Ovary (tissue), 9 donors: Measurements from ENCODE around the gene WDR90. TPM values are rescaled to one million over a fixed set of nuclear protein-coding genes. Genes with fewer than 3 reads are reported as not detected.

Experiments used
- DNase-seq, 5 donors: peaks; one replicate each; pipeline ENCODE4 v3.0.0-alpha.2; 2019 to 2020
- H3K27ac ChIP-seq, 2 donors: fragments of 200-600 bp; one replicate each; pipeline versions ENCODE4 v1.5.1 to v1.8.0; 2019 to 2022
- H3K27me3 ChIP-seq: fragments of 200-600 bp; one replicate; pipeline ENCODE4 v1.8.0; 2022
- H3K36me3 ChIP-seq: fragments of 200-600 bp; sonication (generic); one replicate; pipeline ENCODE4 v1.5.1; 2019
- H3K4me1 ChIP-seq: one replicate; pipeline ENCODE4 v1.8.1; 2013; ENCODE audit warnings: mild to moderate bottlenecking, moderate library complexity; ENCODE audit not compliant: insufficient read depth
- H3K4me3 ChIP-seq: fragments of 200-600 bp; sonication (generic); one replicate; pipeline ENCODE4 v1.5.1; 2017
- H3K9me3 ChIP-seq, 2 donors: fragments of 200-600 bp in 1 of 2; sonication (generic) in 1 of 2; one replicate each; pipeline versions ENCODE4 v1.5.1 to v1.8.1; 2013 to 2019; ENCODE audit warnings: mild to moderate bottlenecking in 1 of 2, moderate library complexity in 1 of 2
- CTCF ChIP-seq, 3 donors: fragments of 450-650 bp in 2 of 3; fragments of 200-600 bp in 1 of 3; IDR thresholded peaks; one replicate each; pipeline versions ENCODE4 v1.5.1 to v1.8.0; 2016 to 2022; ENCODE audit warnings: antibody characterized with exemption in 3 of 3, mild to moderate bottlenecking in 1 of 3
- EP300 ChIP-seq: sonication (generic); formaldehyde crosslinking; IDR thresholded peaks from one replicate; pipeline ENCODE4 v1.6.1; 2017; ENCODE audit warnings: antibody characterized with exemption
- POLR2A ChIP-seq: fragments of 450-650 bp; IDR thresholded peaks from one replicate; pipeline ENCODE4 v1.6.1; 2017; ENCODE audit warnings: antibody characterized with exemption, mild to moderate bottlenecking, moderate library complexity
- WGBS, 3 donors: extraction: QIAGEN DNeasy Blood & Tissue Kit in 1 of 3; methylation state at CpG; one replicate each; pipeline versions ENCODE4 v1.1.5 to v1.1.7; 2013 to 2017; 5-methylcytosine and 5-hydroxymethylcytosine counted together
- intact Hi-C, 4 donors: fragments of 100-400 bp; cut with DNase I; formaldehyde crosslinking; loops; one replicate each; pipeline versions ENCODE4 v1.11.0 to v1.15.1; 2022 to 2023
- polyA plus RNA-seq, 2 donors: library from polyadenylated mRNA; stranded (reverse); fragments of 200-250 nt in 1 of 2; fragments of 350-450 nt in 1 of 2; fragmentation: Illumina TruSeq in 1 of 2; extraction: RNeasy Lipid Tissue Mini Kit (QIAGEN cat#74804) in 1 of 2; gene quantifications; one replicate each; pipeline ENCODE4 v1.2.3, GENCODE V29; 2013 to 2014
- total RNA-seq, 7 donors: library from RNA; depleted of rRNA in 2 of 7; stranded (reverse); fragments of >200 nt in 2 of 7; fragmentation: NEBNext Ultra II Directional in 3 of 7; extraction: Animal tissue kit (Norgen Biotek cat#: 25700) in 3 of 7; gene quantifications; one replicate each; pipeline versions ENCODE4 v1.1.0 to v1.2.4, GENCODE V29; 2016 to 2023
- donor health status: DM: no; HTN: no; CAD: no; lungs with moderate emphysema.
- donor health status: DM: no; HTN: no; CAD: no.
- donor health status: Bipolar disorder and iron deficiency.
- donor health status: DM: yes; HTN: yes; CAD: no.
- donor health status: DM: no; HTN: no; CAD: no.
- donor health status: DM: yes; HTN: yes; CAD: no.

WDR90 gene
- total and polyA plus RNA-seq, 9 donors, result 1.4 to 58.2 (median 37.1) TPM

- Histone ChIP-seq H3K27ac (no peak overlapping the region), H3K9me3 (no peaks in the 10 kb centered on the region), H3K27me3 (no peaks in the 10 kb centered on the region), H3K36me3 (no peaks in the 10 kb centered on the region), H3K4me3 (no peak overlapping the region), H3K4me1 (no peaks in the 10 kb centered on the region)
- DNase-seq, result no peak
- TF ChIP-seq EP300 (no peak), POLR2A (no peak), CTCF (IDR thresholded peaks at IDR 0.05) (no peak)
- WGBS, 3 donors, result 85 to 89% (median 87%) methylated on average over 10 of the region's 10 CpGs
- intact Hi-C loops, result no loop called here
Measured at GRCh38 chr16:608019-608418, 41.1 kb upstream of the WDR90 start.

GRCh38 chr16:609316-609715 is 39.8 kb upstream of the WDR90 start:
- Histone ChIP-seq H3K4me3 (no peak overlapping the region), H3K4me1 (no peaks in the 10 kb centered on the region), H3K27ac (no peak overlapping the region), H3K9me3 (no peaks in the 10 kb centered on the region), H3K27me3 (no peaks in the 10 kb centered on the region), H3K36me3 (no peaks in the 10 kb centered on the region)
- DNase-seq, result no peak
- intact Hi-C loops, result no loop called here
- TF ChIP-seq POLR2A (no peak), EP300 (no peak), CTCF (IDR thresholded peaks at IDR 0.05) (no peak)
- 87 to 90% (median 88%) methylated on average over 13 of the region's 13 CpGs for WGBS, 3 donors

DNA sequence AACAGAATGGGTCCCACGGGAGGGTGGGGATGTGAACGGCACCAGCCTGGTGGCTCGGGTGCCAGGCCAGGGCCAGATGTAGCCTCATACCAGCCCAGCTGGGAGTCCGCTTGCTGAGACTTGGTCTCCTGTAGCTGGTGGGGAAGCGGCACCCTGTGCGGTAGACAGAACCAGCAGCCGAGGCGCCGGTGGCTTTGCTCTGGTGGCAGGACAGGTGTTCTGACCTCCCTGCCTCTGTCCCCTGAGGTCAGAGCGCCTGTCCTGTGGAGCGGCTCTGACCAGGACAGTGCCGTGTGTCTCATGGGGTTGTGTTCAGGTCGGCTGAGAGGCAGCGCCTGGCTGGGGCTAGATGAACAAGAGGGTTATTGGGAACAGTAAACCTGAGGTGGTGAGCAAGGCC is 39.2 kb upstream of the WDR90 start:
- no peak for TF ChIP-seq CTCF (IDR thresholded peaks at IDR 0.05)
- TF ChIP-seq POLR2A, result no peak
- TF ChIP-seq EP300, result no peak
- no peaks in the 10 kb centered on the region for H3K9me3 ChIP-seq

GRCh38 chr16:610513-611381 is 38.4 kb upstream of the WDR90 start:
- no peak overlapping the region for H3K4me3 ChIP-seq
- TF ChIP-seq POLR2A, result no peak
- TF ChIP-seq CTCF (IDR thresholded peaks at IDR 0.05), result peak in 2 of 3 donors; percentile 32 to 38
- no peaks in the 10 kb centered on the region for H3K36me3 ChIP-seq
- no peaks in the 10 kb centered on the region for H3K27me3 ChIP-seq
- no peak overlapping the region for H3K27ac ChIP-seq
- DNase-seq, result peak in 4 of 5 donors; percentile 47 to 65 (median 50)
- intact Hi-C loops, result no loop called here
- H3K9me3 ChIP-seq, result no peaks in the 10 kb centered on the region
- 71 to 76% (median 73%) methylated on average over 27 to 28 of the region's 28 CpGs for WGBS, 3 donors
- H3K4me1 ChIP-seq, result no peaks in the 10 kb centered on the region

More for the DNA sequence above, 39.2 kb upstream of the WDR90 start:
- DNase-seq, result no peak
- intact Hi-C loops, result no loop called here
- Histone ChIP-seq H3K4me1 (no peaks in the 10 kb centered on the region), H3K27me3 (no peaks in the 10 kb centered on the region), H3K36me3 (no peaks in the 10 kb centered on the region), H3K27ac (no peak overlapping the region), H3K4me3 (no peak overlapping the region)
- WGBS, 3 donors, result 91 to 95% (median 91%) methylated on average over 14 of the region's 14 CpGs
